GM12865 (cell line): ENCODE results near the gene FAM171A1.
A peak's percentile ranks its signal among the peaks of the same experiment; 100 is the strongest.

ENCODE experiments used
- DNase-seq: peaks from one replicate; pipeline ENCODE4 v3.0.0; 2010; ENCODE audit warnings: low read depth
- H3K4me3 ChIP-seq: 2 replicates; pipeline ENCODE4 v1.5.1; 2011; ENCODE audit warnings: mild to moderate bottlenecking, low read depth, low read length, control low read depth
- CTCF ChIP-seq: IDR thresholded peaks from 2 replicates; pipeline ENCODE4 v1.5.1; 2011; ENCODE audit warnings: low read length, control low read depth, low read depth, inconsistent platforms; ENCODE audit not compliant: insufficient read depth; ENCODE audit errors: missing control alignments

The FAM171A1 gene

GRCh38 chr10:15172306-15172840 is 198.7 kb downstream of the FAM171A1 start:
- H3K4me3 ChIP-seq = no peak overlapping the region
- no peak for DNase-seq
- TF ChIP-seq CTCF = no peak

DNA sequence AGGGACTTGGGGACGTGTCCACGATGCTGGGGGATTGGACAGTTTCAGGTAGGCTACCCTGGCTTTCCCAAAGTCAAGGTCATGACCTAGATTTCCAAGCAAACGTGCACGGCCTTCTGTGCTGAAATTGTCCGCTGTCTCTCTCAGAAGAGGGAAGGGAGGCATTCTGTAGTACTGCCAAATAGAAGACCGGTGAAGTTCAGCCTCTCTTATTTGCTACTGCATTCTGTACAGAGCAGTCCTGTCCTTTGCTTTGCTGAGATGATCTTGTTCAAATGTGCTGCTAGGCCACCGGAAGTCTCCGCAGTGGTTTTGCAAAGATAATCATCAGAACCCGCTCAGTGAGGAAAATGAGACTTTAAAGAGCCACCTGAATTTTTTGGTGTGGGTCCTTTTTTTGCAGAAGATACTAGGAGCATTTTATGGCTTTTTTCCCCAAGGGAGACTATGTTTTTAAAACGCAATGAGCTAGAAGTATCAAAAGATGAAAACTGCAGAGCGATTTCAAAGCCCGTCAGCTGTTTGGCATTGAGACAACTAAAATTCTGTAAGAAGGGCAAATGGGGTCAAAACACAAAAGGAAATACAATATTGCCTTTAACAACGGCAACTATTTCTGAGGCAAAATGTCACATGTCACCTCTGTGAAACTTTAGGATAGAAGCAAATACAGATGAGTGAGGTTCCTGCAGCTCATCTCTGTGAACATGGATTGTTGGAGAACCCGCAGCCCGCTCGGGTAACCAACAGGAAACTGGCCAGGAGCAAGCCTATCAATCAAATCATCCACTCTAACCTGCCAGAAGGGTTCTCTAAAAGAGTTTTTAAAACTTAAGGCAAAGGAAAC is 201.3 kb downstream of the FAM171A1 start:
- DNase-seq = peak; percentile 41
- TF ChIP-seq CTCF = no peak
- H3K4me3 ChIP-seq = no peak overlapping the region

- peak overlapping the region; percentile 46 for H3K4me3 ChIP-seq
- DNase-seq = peak; percentile 98
- no peak for TF ChIP-seq CTCF
Measured at GRCh38 chr10:15168786-15169554, 202.1 kb downstream of the FAM171A1 start.

DNA sequence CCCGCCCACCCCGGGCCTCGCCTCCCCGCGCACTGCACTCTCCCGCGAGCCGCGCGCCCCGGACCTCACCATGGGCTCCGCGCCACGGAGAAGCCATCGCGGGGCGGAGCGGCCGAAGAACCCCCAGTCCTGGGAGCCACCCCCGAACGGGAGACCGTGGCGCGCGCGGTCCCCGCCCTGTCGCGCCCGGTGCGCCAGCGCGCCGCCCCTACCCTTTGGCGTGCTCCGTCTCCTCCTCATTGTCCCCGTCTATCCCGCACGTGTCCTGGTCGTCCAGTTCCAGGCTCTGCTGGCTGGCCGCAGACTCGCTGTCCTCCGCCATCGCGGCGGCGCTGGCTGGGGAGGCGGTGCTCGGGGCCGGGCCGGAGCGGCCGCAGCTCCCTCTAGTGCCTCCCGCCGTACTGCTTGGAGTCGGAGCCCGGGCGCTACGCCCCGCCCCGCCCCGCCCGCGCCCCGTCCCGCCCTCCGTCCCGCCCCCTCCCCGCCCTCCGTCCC is 202.8 kb downstream of the FAM171A1 start, which contains the start of gene NMT2:
Gene NMT2 (minus strand): TSS at position 403 of the 495 bp plus-strand sequence. CDS start 81 bp downstream, at position 322.
- no peak for DNase-seq
- peak; percentile 49 for TF ChIP-seq CTCF
- H3K4me3 ChIP-seq = peak within 1 kb of the TSS; percentile 80

GRCh38 chr10:15167411-15168290 is 203.4 kb downstream of the FAM171A1 start:
- DNase-seq = peak; percentile 70
- H3K4me3 ChIP-seq = peak overlapping the region; percentile 80
- peak; percentile 47 for TF ChIP-seq CTCF

- no peak overlapping the region for H3K4me3 ChIP-seq
- no peak for DNase-seq
- no peak for TF ChIP-seq CTCF
Measured at GRCh38 chr10:15166325-15166724, 204.8 kb downstream of the FAM171A1 start.
